ENCODE measurements around the gene FUZ.

DNA sequence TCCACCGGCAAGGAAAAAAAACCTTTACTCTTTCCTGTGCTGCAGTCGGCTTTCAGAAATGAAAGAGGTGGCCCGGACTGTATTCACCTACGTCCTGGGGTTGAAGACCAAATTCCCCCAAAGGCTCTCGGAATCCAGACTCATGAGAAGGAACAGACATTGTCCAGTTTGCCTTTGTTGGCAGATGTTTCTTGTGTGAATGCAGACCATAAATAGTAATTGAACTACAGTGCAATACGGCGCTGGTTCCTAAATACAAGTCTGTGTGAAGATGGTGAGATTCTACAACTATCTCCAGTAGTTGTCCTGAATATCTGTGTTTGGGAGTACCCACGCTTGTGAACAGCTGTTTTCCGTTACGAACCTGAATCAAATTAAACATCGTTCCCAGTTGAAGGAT is 26.6 kb upstream of the FUZ start:
- TF ChIP-seq POLR2AphosphoS5 (IDR thresholded peaks at IDR 0.05) (peak in 2 of 4 donors; percentile 43 to 58), POLR2A (IDR thresholded peaks at IDR 0.05) (no peak), EP300 (IDR thresholded peaks at IDR 0.05) (no peak)
- TF ChIP-seq, protein P1, sequence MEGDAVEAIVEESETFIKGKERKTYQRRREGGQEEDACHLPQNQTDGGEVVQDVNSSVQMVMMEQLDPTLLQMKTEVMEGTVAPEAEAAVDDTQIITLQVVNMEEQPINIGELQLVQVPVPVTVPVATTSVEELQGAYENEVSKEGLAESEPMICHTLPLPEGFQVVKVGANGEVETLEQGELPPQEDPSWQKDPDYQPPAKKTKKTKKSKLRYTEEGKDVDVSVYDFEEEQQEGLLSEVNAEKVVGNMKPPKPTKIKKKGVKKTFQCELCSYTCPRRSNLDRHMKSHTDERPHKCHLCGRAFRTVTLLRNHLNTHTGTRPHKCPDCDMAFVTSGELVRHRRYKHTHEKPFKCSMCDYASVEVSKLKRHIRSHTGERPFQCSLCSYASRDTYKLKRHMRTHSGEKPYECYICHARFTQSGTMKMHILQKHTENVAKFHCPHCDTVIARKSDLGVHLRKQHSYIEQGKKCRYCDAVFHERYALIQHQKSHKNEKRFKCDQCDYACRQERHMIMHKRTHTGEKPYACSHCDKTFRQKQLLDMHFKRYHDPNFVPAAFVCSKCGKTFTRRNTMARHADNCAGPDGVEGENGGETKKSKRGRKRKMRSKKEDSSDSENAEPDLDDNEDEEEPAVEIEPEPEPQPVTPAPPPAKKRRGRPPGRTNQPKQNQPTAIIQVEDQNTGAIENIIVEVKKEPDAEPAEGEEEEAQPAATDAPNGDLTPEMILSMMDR (IDR thresholded peaks at IDR 0.05), result no peak

Data from sigmoid colon (tissue), 4 donors.